IPS-NIHi7 (cell line): Measurements from ENCODE around the gene NDST4.
A peak's percentile ranks its signal among the peaks of the same experiment; 100 is the strongest.

Source experiments
- DNase-seq: peaks from one replicate; pipeline ENCODE4 v3.0.0; 2012; ENCODE audit warnings: mixed read lengths; ENCODE audit errors: extremely low spot score

NDST4 gene

GRCh38 chr4:114791976-114792375 lies 321.4 kb downstream of the NDST4 start:
- no peak for DNase-seq

- no peak for DNase-seq
These were observed 327.9 kb downstream of the NDST4 start for GRCh38 chr4:114785570-114785969.

GRCh38 chr4:114783215-114783595 lies 330.2 kb downstream of the NDST4 start:
- DNase-seq = no peak

GRCh38 chr4:114782415-114783214 lies 330.8 kb downstream of the NDST4 start:
- DNase-seq = no peak

GRCh38 chr4:114780205-114780604 lies 333.2 kb downstream of the NDST4 start:
- DNase-seq = peak; percentile 27
